Hepatocyte (in vitro differentiated cells): ENCODE measurements around the gene MARF1.

Experiments used
- EZH2 ChIP-seq: fragments of 200-600 bp; sonication (generic); IDR thresholded peaks from 2 replicates; pipeline ENCODE4 v1.6.1; 2016; ENCODE audit warnings: antibody characterized with exemption, mild to moderate bottlenecking, borderline replicate concordance
- EZH2phosphoT487 ChIP-seq: fragments of 200-600 bp; sonication (generic); IDR thresholded peaks from one replicate; pipeline ENCODE4 v1.6.1; 2018; ENCODE audit warnings: antibody characterized with exemption, mild to moderate bottlenecking, low read depth, moderate library complexity; ENCODE audit not compliant: unreplicated experiment, severe bottlenecking
- TF ChIP-seq, protein P1 (sequence below): fragments of 200-600 bp; sonication (generic); IDR thresholded peaks from 2 replicates; pipeline ENCODE4 v1.5.1; 2016; ENCODE audit warnings: antibody characterized with exemption, mild to moderate bottlenecking; ENCODE audit not compliant: poor library complexity

- TF ChIP-seq EZH2 = no peak
- TF ChIP-seq, protein P1, sequence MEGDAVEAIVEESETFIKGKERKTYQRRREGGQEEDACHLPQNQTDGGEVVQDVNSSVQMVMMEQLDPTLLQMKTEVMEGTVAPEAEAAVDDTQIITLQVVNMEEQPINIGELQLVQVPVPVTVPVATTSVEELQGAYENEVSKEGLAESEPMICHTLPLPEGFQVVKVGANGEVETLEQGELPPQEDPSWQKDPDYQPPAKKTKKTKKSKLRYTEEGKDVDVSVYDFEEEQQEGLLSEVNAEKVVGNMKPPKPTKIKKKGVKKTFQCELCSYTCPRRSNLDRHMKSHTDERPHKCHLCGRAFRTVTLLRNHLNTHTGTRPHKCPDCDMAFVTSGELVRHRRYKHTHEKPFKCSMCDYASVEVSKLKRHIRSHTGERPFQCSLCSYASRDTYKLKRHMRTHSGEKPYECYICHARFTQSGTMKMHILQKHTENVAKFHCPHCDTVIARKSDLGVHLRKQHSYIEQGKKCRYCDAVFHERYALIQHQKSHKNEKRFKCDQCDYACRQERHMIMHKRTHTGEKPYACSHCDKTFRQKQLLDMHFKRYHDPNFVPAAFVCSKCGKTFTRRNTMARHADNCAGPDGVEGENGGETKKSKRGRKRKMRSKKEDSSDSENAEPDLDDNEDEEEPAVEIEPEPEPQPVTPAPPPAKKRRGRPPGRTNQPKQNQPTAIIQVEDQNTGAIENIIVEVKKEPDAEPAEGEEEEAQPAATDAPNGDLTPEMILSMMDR = no peak
- TF ChIP-seq EZH2phosphoT487 = no peak
Measured at GRCh38 chr16:15609286-15609649, 33.7 kb downstream of the MARF1 start.
